MCF 10A (cell line): ENCODE data around the gene TNS3. TPM values are rescaled to one million over a fixed set of nuclear protein-coding genes. Genes with fewer than 3 reads are reported as not detected.

Experiments
- BruUV-seq: library from RNA; stranded (reverse); fragments of 400-500 nt; replicated peaks from 2 replicates; lab custom pipeline; 2021; lab: Mats Ljungman, UMichigan
- CTCF ChIA-PET: fragments of 300-600 bp; sonication (Branson Sonifier 250); formaldehyde crosslinking; extraction: SDS; loops from one replicate; lab custom pipeline; 2021; ENCODE audit warnings: antibody characterized with exemption, inconsistent platforms; lab: Yijun Ruan, JAX
- POLR2A ChIA-PET: fragments of 300-600, 350-650 bp; sonication (Branson Sonifier 250); formaldehyde crosslinking; extraction: SDS; loops from one replicate; lab custom pipeline; 2020; ENCODE audit warnings: antibody characterized with exemption, inconsistent platforms; lab: Yijun Ruan, JAX
- DNase-seq: peaks from one replicate; pipeline ENCODE4 v3.0.0-alpha.2; 2018; ENCODE audit not compliant: unreplicated experiment
- H3K27ac Mint-ChIP-seq: one replicate; pipeline ENCODE4 v1.8.0; 2022; ENCODE audit warnings: mild to moderate bottlenecking, low read depth, mixed read lengths; ENCODE audit not compliant: unreplicated experiment
- H3K27me3 Mint-ChIP-seq: one replicate; pipeline ENCODE4 v1.8.0; 2022; ENCODE audit warnings: mixed read lengths; ENCODE audit not compliant: insufficient read depth, unreplicated experiment
- H3K36me3 Mint-ChIP-seq: one replicate; pipeline ENCODE4 v1.8.0; 2022; ENCODE audit warnings: mild to moderate bottlenecking, moderate library complexity, mixed read lengths; ENCODE audit not compliant: insufficient read depth, unreplicated experiment
- H3K4me1 Mint-ChIP-seq: one replicate; pipeline ENCODE4 v1.8.0; 2022; ENCODE audit warnings: mixed read lengths; ENCODE audit not compliant: insufficient read depth, unreplicated experiment
- H3K4me3 Mint-ChIP-seq: one replicate; pipeline ENCODE4 v1.8.0; 2022; ENCODE audit warnings: mild to moderate bottlenecking, moderate library complexity, mixed read lengths; ENCODE audit not compliant: unreplicated experiment
- H3K9me3 Mint-ChIP-seq: one replicate; pipeline ENCODE4 v1.8.0; 2022; ENCODE audit warnings: mixed read lengths; ENCODE audit not compliant: unreplicated experiment
- CTCF ChIP-seq: fragments of 200-600 bp; IDR thresholded peaks from one replicate; pipeline ENCODE4 v1.8.0; 2022; ENCODE audit warnings: antibody characterized with exemption, mild to moderate bottlenecking; ENCODE audit not compliant: unreplicated experiment
- intact Hi-C: fragments of 100-400 bp; cut with micrococcal nuclease; formaldehyde crosslinking; loops from 2 replicates; pipeline ENCODE4 v1.14.1; 2022
- total RNA-seq: library from RNA; stranded (reverse); gene quantifications from 2 replicates; pipeline ENCODE4 v1.2.3, GENCODE V29; 2022

The TNS3 gene
- total RNA-seq, 1 experiment from 2014 or later = 30.1 TPM

DNA sequence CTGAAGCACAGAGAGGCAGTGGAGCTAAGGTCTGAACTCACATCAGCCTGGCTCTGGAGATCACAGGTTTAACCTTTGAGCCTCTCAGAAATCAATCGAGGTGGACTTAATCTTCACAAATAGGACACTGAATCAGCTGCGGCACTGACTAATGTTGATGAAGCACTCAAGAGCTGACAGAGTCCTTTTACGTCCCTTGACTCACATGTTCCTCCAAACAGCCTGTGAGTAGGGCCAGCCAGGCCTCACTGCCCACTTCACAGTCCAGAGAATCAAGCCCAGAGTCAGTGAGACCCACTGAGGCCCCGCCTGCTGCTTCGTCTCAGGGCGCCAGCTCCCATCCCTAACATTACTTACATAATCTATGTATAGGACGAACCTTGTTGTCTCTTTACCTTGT, 63.1 kb downstream of the TNS3 start:
- Mint-ChIP-seq H3K4me3 (no peak overlapping the region), H3K9me3 (no peaks in the 10 kb centered on the region), H3K36me3 (peaks cover 32% of the 10 kb centered on the region), H3K4me1 (no peaks in the 10 kb centered on the region), H3K27ac (no peak overlapping the region), H3K27me3 (no peaks in the 10 kb centered on the region)
- DNase-seq = no peak
- BruUV-seq = no TSS peak
- POLR2A ChIA-PET = no interaction called here
- intact Hi-C loops = no loop called here
- CTCF ChIA-PET = interaction anchor here (1.5 kb wide), 1 partner anchor 253 kb away, joined by 4 read pairs; no protein-coding TSS in a partner anchor
- no peak for TF ChIP-seq CTCF

- Mint-ChIP-seq H3K9me3 (no peaks in the 10 kb centered on the region), H3K27ac (no peak overlapping the region), H3K36me3 (peaks cover 23% of the 10 kb centered on the region), H3K4me3 (no peak overlapping the region), H3K4me1 (no peaks in the 10 kb centered on the region), H3K27me3 (no peaks in the 10 kb centered on the region)
- no peak for DNase-seq
- ChIA-PET CTCF (interaction anchor here (1.3 kb wide), 1 partner anchor 16 kb away, joined by 3 read pairs; no protein-coding TSS in a partner anchor), POLR2A (no interaction called here)
- intact Hi-C loops = no loop called here
- TF ChIP-seq CTCF = no peak
- BruUV-seq = no TSS peak
These were observed 64.0 kb downstream of the TNS3 start for GRCh38 chr7:47517821-47518480.

GRCh38 chr7:47516985-47517600, 64.8 kb downstream of the TNS3 start:
- no peaks in the 10 kb centered on the region for H3K9me3 Mint-ChIP-seq
- DNase-seq = no peak
- ChIA-PET CTCF (interaction anchor here (0.7 to 1.3 kb wide), 2 partner anchors 15 to 217 kb away, joined by 3 read pairs; no protein-coding TSS in a partner anchor), POLR2A (interaction anchor here (0.7 kb wide), 1 partner anchor 36 kb away, joined by 3 read pairs; no protein-coding TSS in a partner anchor)
- no peaks in the 10 kb centered on the region for H3K27me3 Mint-ChIP-seq
- intact Hi-C loops = no loop called here
- no peaks in the 10 kb centered on the region for H3K4me1 Mint-ChIP-seq
- H3K4me3 Mint-ChIP-seq = no peak overlapping the region
- no peak for TF ChIP-seq CTCF
- H3K27ac Mint-ChIP-seq = no peak overlapping the region
- H3K36me3 Mint-ChIP-seq = peaks cover 25% of the 10 kb centered on the region
- no TSS peak for BruUV-seq

DNA sequence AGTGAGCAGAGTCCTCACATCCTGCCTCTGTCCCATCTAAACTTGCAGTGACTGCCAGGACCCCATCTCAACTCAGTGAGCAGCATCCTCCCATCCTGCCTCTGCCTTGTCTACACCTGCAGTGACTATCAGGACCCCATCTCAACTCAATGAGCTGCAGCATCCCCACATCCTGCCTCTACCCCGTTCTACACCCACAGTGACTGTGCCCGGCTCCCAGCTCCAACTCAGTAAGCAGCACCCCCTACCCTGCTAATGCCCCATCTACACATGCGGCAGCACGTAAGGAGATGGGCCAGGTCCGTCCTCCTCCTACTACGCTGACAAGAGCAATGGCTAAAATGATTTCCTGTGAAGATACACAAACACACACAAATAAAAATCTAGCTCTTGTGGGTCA, 65.5 kb downstream of the TNS3 start:
- Mint-ChIP-seq H3K27ac (no peak overlapping the region), H3K36me3 (peaks cover 29% of the 10 kb centered on the region), H3K4me1 (no peaks in the 10 kb centered on the region), H3K27me3 (no peaks in the 10 kb centered on the region), H3K9me3 (no peaks in the 10 kb centered on the region), H3K4me3 (no peak overlapping the region)
- ChIA-PET POLR2A (interaction anchor here (0.7 kb wide), 1 partner anchor 35 kb away, joined by 3 read pairs; no protein-coding TSS in a partner anchor), CTCF (interaction anchor here (0.7 to 1.3 kb wide), 2 partner anchors 15 to 217 kb away, joined by 3 read pairs; no protein-coding TSS in a partner anchor)
- intact Hi-C loops = no loop called here
- DNase-seq = no peak
- TF ChIP-seq CTCF = no peak
- BruUV-seq = no TSS peak
